Chondrocyte (in vitro differentiated cells): ENCODE data around the gene CT45A3. TPM values are rescaled to one million over a fixed set of nuclear protein-coding genes. Genes with fewer than 3 reads are reported as not detected.
"Not testable (repeated sequence)": the region's sequence is repeated elsewhere in the genome, so short reads cannot be mapped to it uniquely, and the experiment has no call there.

Experiments
- DNase-seq: peaks from one replicate; pipeline ENCODE4 v3.0.0; 2021; ENCODE audit warnings: mixed read lengths, low spot score
- H3K27ac Mint-ChIP-seq: one replicate; pipeline ENCODE4 v1.8.0; 2021; ENCODE audit warnings: mild to moderate bottlenecking, moderate library complexity, mixed read lengths; ENCODE audit not compliant: unreplicated experiment
- H3K27me3 Mint-ChIP-seq: 2 replicates; pipeline ENCODE4 v1.8.0; 2021; ENCODE audit warnings: low read depth, mixed read lengths
- H3K36me3 Mint-ChIP-seq: 2 replicates; pipeline ENCODE4 v1.8.0; 2021; ENCODE audit warnings: low read depth, mixed read lengths
- H3K4me1 Mint-ChIP-seq: 2 replicates; pipeline ENCODE4 v1.8.0; 2021; ENCODE audit warnings: low read depth, mild to moderate bottlenecking, mixed read lengths
- H3K4me3 Mint-ChIP-seq: one replicate; pipeline ENCODE4 v1.8.0; 2021; ENCODE audit warnings: mild to moderate bottlenecking, moderate library complexity, mixed read lengths; ENCODE audit not compliant: unreplicated experiment
- H3K9me3 Mint-ChIP-seq: 2 replicates; pipeline ENCODE4 v1.8.0; 2021; ENCODE audit warnings: low read depth, mixed read lengths
- CTCF ChIP-seq: fragments of 200-600 bp; sonication (generic); IDR thresholded peaks from 2 replicates; pipeline ENCODE4 v1.5.0; 2021; ENCODE audit warnings: antibody characterized with exemption, mild to moderate bottlenecking, moderate library complexity
- long read RNA-seq: library from polyadenylated mRNA; stranded (forward); transcript quantifications from one replicate; pipeline ENCODE4 v2.0.0, GENCODE V29; 2021
- total RNA-seq: library from RNA; stranded (reverse); gene quantifications from 3 replicates; pipeline ENCODE4 v1.2.1, GENCODE V29; 2021

The CT45A3 gene, protein sequence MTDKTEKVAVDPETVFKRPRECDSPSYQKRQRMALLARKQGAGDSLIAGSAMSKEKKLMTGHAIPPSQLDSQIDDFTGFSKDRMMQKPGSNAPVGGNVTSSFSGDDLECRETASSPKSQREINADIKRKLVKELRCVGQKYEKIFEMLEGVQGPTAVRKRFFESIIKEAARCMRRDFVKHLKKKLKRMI
- total RNA-seq, result not detected in 3 replicates
- long read RNA-seq, result 0 reads

DNA sequence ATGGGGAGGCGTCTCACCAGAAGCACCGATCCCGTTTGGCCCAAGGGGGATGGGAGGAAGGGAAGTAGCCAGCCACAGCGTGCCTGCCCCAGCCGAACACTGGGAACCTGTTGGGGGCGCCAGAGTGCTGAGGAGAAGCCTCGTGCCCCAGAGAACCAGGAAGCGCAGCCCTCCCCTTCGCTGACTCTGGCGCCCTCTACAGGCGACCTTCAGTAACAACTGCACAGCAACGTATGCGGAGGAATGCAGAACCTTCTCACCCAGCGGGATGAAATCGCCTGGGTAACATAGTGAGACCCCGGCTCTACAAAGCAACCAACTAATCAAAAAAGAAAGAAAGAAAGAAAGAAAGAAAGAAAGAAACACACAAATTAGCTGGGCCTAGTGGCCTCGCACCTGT lies at the start of gene CT45A3:
Gene CT45A3 (minus strand): TSS at position 101 of the 400 bp plus-strand sequence. CDS start 3,747 bp downstream, outside the sequence.
- not testable (repeated sequence) for H3K36me3 Mint-ChIP-seq, H3K4me1 Mint-ChIP-seq, H3K27ac Mint-ChIP-seq, H3K9me3 Mint-ChIP-seq, DNase-seq, H3K4me3 Mint-ChIP-seq, H3K27me3 Mint-ChIP-seq

- H3K27me3 Mint-ChIP-seq, H3K4me3 Mint-ChIP-seq, DNase-seq, H3K4me1 Mint-ChIP-seq, H3K36me3 Mint-ChIP-seq, H3K9me3 Mint-ChIP-seq, H3K27ac Mint-ChIP-seq: not testable (repeated sequence)
These were observed 34.7 kb upstream of the CT45A3 start, which contains the start of gene CT45A6 for GRCh38 chrX:135802687-135803086. Gene CT45A6, minus strand, starts transcription at chrX:135802787. Its CDS starts 3,794 bp downstream, at chrX:135798993.

DNA sequence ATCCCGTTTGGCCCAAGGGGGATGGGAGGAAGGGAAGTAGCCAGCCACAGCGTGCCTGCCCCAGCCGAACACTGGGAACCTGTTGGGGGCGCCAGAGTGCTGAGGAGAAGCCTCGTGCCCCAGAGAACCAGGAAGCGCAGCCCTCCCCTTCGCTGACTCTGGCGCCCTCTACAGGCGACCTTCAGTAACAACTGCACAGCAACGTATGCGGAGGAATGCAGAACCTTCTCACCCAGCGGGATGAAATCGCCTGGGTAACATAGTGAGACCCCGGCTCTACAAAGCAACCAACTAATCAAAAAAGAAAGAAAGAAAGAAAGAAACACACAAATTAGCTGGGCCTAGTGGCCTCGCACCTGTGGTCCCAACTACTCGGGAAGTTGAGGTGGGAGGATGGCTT lies 17.4 kb upstream of the CT45A3 start, which contains the start of gene CT45A5:
Gene CT45A5 (minus strand): TSS at position 101 of the 400 bp plus-strand sequence. CDS start 3,774 bp downstream, outside the sequence.
- not testable (repeated sequence) for H3K27ac Mint-ChIP-seq, H3K9me3 Mint-ChIP-seq

DNA sequence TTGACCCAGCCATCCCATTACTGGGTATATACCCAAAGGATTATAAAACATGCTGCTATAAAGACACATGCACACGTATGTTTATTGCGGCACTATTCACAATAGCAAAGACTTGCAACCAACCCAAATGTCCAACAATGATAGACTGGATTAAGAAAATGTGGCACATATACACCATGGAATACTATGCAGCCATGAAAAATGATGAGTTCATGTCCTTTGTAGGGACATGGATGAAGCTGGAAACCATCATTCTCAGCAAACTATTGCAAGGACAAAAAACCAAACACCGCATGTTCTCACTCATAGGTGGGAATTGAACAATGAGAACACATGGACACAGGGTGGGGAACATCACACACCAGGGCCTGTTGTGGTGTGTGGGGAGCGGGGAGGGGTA lies 23.3 kb downstream of the CT45A3 start:
- DNase-seq, H3K4me3 Mint-ChIP-seq, H3K27ac Mint-ChIP-seq, H3K27me3 Mint-ChIP-seq, H3K36me3 Mint-ChIP-seq, H3K4me1 Mint-ChIP-seq, H3K9me3 Mint-ChIP-seq: not testable (repeated sequence)

More for the DNA sequence above, 17.4 kb upstream of the CT45A3 start, which contains the start of gene CT45A5:
- not testable (repeated sequence) for H3K27me3 Mint-ChIP-seq, DNase-seq, H3K4me3 Mint-ChIP-seq, H3K4me1 Mint-ChIP-seq, H3K36me3 Mint-ChIP-seq

- H3K27me3 Mint-ChIP-seq, result no peaks in the 10 kb centered on the region
- TF ChIP-seq CTCF, result no peak
- H3K4me1 Mint-ChIP-seq, result no peaks in the 10 kb centered on the region
- no peak overlapping the region for H3K27ac Mint-ChIP-seq
- peak; percentile 62 for DNase-seq
- H3K36me3 Mint-ChIP-seq, result no peaks in the 10 kb centered on the region
- H3K4me3 Mint-ChIP-seq, result no peak overlapping the region
- no peaks in the 10 kb centered on the region for H3K9me3 Mint-ChIP-seq
These were observed 26.7 kb downstream of the CT45A3 start for GRCh38 chrX:135741192-135741715.

- DNase-seq, result peak; percentile 68
These were observed 27.3 kb downstream of the CT45A3 start for GRCh38 chrX:135740681-135741149.

More at GRCh38 chrX:135740681-135741149, 27.3 kb downstream of the CT45A3 start:
- H3K27ac Mint-ChIP-seq, result no peak overlapping the region
- no peak overlapping the region for H3K4me3 Mint-ChIP-seq
- no peaks in the 10 kb centered on the region for H3K9me3 Mint-ChIP-seq
- peak; percentile 74 for TF ChIP-seq CTCF
- H3K27me3 Mint-ChIP-seq, result no peaks in the 10 kb centered on the region
- no peaks in the 10 kb centered on the region for H3K4me1 Mint-ChIP-seq
- H3K36me3 Mint-ChIP-seq, result no peaks in the 10 kb centered on the region
